ENCODE data around the gene GCLC.
"Not testable (repeated sequence)": the region's sequence is repeated elsewhere in the genome, so short reads cannot be mapped to it uniquely, and the experiment has no call there.

The GCLC gene

GRCh38 chr6:53544470-53545308 lies at the start of gene GCLC:
Gene GCLC (minus strand): TSS chr6:53545101. CDS start chr6:53544645, 456 bp downstream.
- peak; percentile 78 for DNase-seq (ENCODE audit: low read depth)

DNA sequence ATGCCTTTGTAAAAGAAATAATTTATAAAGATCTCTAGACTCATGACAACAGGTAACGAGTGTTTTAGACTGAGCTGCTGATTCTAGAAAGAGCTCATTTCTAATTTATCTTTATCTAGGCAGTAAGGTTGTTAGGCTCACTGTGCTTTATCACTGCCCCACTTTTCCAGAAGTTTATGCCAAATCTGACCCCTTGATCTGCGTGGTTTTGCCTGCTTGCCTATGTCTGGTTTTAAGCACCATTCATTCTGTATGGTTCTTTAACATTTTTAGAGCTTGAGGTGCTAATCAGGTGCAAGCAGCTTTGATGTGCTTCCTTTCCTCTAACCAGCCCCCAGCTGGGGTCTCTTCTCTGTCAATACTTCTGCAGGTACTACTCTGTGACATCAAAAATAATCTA lies 49.7 kb upstream of the GCLC start:
- no peak for DNase-seq (ENCODE audit: low read depth)

DNA sequence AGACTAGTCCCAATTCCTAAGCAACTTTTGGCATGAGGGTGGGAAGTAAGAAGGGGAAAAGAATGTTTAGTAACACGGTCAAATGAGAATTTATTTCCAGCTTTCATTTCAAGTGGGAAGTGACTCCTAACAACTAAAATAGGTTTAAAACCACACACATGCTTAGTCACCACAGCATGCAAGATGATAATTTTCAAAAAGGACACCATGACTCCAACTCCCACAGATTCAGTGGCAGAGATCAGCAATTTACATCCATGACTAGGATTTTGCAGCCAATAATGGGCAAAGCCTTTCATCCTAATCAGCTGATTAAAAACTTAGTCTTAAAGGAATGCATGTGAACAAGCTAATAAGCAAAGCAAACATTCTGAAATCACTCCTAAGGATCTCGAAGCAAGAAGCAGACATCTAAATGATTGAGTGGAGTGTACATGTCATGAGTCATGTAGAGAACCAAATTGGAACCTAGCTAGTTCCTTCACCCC lies 48.1 kb upstream of the GCLC start:
- no peak for DNase-seq (ENCODE audit: low read depth)

- DNase-seq (ENCODE audit: low read depth): no peak
These were observed 47.0 kb upstream of the GCLC start for GRCh38 chr6:53591873-53592272.

GRCh38 chr6:53588816-53589509 lies 44.1 kb upstream of the GCLC start:
- no peak for DNase-seq (ENCODE audit: low read depth)

DNA sequence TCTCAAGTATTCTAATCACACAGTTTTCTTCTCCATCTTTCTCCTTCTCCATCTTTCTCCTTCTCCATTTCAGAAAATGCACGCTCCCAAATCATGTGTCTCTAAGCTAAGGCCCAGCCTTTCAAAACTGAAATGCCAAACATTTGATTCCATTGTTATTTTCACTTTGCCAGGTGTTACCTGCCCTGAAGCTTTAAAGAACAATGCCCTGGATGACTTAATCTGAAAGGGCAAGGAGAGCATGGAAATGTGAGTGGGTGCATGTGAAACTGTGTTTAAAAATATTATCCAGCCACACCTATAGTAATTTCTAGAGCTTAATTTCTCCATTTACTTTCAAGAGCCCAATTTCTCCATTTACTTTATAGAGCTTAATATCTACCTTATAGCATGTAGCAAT lies 42.4 kb upstream of the GCLC start:
- no peak for DNase-seq (ENCODE audit: low read depth)

- DNase-seq (ENCODE audit: low read depth): no peak
These were observed 40.5 kb upstream of the GCLC start for GRCh38 chr6:53585208-53585900.

DNA sequence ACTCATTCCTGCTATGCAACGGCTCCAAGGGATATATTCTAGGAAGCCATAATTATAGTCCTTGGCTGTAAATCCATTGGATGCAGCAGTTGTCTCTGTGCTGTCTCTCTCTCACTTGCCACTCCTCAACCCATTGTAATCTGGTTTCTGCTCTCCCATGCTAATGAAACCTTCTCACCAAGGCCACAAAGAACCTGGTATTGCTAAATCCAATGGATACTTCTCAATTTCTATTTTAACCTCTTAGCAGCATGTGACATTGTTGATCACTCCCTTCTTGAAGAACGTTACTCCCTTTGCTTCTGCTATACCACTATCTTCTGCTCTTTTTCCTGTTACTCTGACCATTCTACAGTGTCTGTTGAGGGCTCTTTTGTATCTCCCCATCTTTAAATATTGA lies 39.8 kb upstream of the GCLC start:
- no peak for DNase-seq (ENCODE audit: low read depth)

GRCh38 chr6:53583451-53583850 lies 38.5 kb upstream of the GCLC start:
- no peak for DNase-seq (ENCODE audit: low read depth)

- no peak for DNase-seq (ENCODE audit: low read depth)
These were observed 38.1 kb upstream of the GCLC start for GRCh38 chr6:53582963-53583362.

GRCh38 chr6:53581856-53582255 lies 37.0 kb upstream of the GCLC start:
- no peak for DNase-seq (ENCODE audit: low read depth)

GRCh38 chr6:53581173-53581773 lies 36.4 kb upstream of the GCLC start:
- DNase-seq (ENCODE audit: low read depth): no peak

DNA sequence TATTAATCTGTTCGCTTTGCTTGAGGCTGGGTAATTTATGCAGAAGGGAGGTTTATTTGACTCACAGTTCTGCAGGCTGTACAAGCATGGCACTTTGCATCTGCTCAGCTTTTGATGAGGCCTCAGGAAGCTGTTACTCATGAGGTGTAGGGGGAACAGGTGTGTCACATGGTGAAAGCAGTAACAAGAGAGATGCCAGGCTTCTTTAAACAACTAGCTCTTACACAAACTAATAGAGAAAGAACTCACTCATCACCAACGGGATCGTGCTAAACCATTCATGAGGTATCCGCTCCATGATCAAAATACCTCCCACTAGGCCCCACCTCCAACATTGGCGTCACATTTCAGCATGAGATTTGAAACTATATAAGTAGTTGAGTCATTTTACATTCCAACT lies 34.4 kb upstream of the GCLC start:
- DNase-seq (ENCODE audit: low read depth): no peak

DNA sequence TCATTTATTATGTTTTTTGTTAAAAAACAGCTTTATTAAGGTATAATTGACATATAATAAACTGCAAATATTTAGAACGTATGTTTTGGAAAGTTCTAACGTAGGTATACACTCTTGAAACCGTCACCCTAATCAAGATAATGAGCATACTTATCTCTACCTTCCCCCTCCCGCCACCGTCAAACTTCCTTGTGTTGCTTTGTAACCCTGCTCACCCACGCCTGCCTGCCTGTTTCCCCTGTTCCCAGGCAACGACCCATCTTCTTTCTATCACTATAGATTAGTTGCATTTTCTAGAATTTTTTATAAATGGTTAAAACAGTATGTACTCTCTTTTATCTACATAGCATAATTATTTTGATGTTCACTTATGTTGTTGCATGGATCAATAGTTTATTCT lies 33.5 kb upstream of the GCLC start:
- DNase-seq (ENCODE audit: low read depth): no peak

- DNase-seq (ENCODE audit: low read depth): no peak
These were observed 28.4 kb upstream of the GCLC start for GRCh38 chr6:53573299-53573698.

DNA sequence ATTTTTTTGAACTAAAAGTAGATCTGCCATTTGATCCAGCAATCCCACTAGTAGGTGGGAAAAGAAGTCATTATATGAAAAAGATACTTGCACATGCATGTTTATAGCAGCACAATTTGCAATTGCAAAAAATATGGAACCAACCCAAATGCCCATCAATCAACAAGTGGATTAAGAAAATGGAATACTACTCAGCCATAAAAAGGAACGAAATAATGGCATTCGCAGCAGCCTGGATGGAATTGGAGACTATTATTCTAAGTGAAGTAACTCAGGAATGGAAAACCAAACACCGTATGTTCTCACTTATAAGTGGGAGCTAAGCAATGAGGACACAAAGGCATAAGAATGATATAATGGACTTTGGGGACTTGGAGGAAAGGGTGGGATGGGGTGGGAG lies 27.5 kb upstream of the GCLC start:
- not testable (repeated sequence) for DNase-seq (ENCODE audit: low read depth)

DNA sequence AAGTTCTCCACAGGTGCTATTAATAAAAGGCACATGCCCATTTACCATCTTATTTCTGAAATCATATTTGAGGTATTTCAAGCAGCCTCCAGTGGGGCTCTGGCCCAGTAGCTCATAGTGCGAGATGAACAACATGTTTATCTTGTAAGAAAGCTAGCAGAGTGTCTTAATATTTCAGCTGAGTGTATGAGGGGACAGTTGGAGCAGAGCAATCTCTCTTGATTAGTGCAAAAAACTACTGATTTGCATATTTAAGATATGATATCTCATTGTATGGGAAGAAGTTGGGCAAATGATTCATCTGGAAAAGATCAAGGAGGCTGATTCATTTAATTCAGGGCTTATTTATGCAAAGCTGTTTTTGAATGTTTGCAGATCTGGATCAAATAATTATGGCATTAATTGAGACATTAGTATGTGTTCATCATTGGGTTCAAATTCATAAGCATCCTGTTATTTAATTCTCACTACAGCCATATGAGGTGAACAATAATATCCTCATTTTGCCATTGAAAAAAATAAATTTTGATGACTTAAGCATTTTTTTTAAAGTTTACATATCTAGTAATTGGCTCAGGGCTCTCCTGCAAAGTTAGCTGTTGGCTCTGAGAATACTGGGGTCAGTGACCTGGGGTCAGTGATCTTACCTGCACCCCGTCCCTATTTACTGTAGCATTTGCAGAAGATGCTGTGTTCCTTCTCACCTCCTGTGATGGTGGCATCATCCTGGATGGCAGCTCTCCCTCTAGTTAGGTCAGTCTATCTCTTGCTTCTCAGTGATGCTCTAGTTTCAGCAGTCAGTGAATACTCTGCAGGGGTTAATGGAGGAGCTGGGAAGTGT lies 24.1 kb upstream of the GCLC start:
- no peak for DNase-seq (ENCODE audit: low read depth)

DNA sequence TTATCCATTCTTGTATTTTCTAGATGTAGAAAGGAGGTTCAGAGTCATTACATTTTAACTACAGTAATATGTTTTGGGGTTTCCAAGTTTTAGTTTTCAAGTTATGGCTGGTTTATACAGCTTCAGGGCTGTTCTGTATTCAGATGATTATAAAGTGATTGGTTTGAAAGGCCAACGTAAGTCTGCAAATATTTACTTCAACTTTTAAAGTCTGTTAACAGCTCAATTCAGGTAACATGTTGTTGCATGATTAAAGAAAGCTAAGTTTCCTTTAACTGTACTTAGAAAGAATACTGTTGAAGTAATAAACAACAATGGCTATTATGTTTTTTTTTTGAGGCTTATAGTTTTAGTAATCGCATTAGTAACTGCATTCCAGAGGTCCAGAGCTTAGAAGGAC lies 22.8 kb upstream of the GCLC start:
- no peak for DNase-seq (ENCODE audit: low read depth)

DNA sequence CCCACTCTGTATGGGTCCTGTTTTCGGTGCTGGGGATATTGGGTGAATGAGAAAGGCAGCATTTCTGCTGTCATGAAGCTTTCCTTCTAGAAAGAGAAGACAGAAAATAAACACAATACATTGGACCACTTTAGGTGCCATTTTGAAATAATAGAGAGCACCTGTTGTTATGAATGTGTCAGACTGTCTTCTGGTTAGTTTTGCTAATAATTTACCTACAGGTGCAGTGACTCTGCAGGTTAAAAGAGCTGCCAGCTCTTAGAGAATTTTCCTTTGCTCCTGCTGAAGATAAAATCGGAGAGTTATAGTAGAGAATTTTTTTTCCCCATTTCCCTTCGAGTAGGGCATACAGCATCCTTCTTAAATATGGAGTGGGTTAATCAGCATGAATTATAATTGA lies 21.9 kb upstream of the GCLC start:
- DNase-seq (ENCODE audit: low read depth): no peak

- DNase-seq (ENCODE audit: low read depth): no peak
These were observed 21.0 kb upstream of the GCLC start for GRCh38 chr6:53565886-53566285.

GRCh38 chr6:53564401-53565065 lies 19.6 kb upstream of the GCLC start:
- no peak for DNase-seq (ENCODE audit: low read depth)

Measured in activated T-helper 1 cell treated with Interleukin-2 at 50 U/mL for 16 hours (primary cell).